ENCODE data around the gene MBD3L2B. TPM values are rescaled to one million over a fixed set of nuclear protein-coding genes. Genes with fewer than 3 reads are reported as not detected.

MBD3L2B gene
- total RNA-seq, 1 experiment from 2014 or later = not detected

DNA sequence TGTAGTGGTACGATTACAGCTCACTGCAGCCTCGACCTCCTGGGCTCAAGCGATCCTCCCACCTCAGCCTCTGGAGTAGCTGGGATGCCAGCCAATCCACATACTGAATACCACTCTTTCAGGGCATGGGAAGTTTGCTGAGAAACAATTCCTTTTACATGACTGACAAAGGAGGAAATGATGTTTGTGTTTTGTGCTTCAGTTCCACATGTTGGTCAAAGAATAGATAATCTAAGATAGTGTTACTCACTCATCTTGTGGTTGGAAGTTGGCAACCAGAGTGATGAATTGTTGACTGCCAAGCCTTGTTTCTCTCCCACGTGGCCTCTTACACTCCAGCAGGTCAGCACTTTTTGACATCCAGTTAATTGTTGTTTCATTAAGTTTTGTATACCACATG is 7.6 kb downstream of the MBD3L2B start:
- peak; percentile 95 for DNase-seq (ENCODE audit: low spot score)

DNA sequence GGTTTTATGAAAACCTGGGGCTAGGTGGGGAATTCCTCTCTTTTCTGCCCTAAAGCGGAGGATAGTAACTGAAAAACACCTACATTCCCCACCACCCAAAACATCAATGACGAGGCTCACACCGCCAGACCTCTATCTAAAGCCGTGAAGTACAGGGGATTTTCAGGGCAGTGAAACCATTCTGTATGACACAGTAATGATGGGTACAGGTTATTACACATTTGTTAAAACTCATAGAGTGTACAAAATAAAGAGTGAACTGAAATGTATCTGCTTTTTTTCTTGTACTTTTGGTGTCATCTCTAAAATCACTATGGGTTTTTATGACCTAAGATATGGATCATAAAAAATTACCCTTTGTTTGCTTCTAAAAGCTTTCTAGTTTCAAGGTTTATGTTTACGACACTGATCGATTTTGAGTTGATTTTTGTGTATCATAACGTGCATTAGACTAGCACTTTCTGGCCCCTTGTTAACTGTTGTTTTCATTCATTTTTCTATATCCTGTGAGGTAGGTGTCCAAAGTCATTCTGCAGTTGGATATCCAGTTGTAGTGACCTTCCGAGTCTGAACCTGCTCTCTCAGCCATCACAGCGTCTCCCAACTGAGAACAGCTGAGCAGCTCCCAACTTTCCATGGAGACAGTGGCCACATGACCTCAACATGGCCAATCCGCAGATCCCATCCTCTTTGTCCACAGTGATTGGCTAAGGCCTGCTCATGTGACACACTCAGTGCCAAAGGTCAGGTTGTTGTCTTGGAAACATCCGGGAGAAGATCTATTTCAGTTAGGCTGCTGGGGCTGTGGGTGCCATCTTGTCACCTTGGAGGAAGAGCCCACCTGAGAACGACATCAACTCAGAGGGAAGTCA is 10.3 kb downstream of the MBD3L2B start:
- DNase-seq (ENCODE audit: low spot score) = no peak

DNA sequence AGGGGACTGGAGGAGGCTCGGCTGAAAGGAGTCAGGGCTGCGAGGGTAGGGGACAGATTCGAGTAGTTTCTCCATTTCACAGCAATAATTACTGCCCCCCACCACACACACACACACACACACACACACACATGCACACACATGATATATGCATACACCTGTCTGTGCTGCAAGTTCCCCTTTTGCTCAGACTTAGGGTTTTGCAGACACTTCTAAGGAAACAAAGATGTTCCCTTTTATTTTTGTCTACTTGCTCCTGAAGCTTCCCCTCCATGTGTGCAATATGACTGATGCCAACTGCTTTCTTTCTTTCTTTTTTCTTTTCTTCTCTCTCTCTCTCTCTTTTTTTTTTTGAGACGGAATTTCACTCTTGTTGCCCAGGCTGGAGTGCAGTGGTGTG is 13.4 kb downstream of the MBD3L2B start:
- no peak for DNase-seq (ENCODE audit: low spot score)

DNA sequence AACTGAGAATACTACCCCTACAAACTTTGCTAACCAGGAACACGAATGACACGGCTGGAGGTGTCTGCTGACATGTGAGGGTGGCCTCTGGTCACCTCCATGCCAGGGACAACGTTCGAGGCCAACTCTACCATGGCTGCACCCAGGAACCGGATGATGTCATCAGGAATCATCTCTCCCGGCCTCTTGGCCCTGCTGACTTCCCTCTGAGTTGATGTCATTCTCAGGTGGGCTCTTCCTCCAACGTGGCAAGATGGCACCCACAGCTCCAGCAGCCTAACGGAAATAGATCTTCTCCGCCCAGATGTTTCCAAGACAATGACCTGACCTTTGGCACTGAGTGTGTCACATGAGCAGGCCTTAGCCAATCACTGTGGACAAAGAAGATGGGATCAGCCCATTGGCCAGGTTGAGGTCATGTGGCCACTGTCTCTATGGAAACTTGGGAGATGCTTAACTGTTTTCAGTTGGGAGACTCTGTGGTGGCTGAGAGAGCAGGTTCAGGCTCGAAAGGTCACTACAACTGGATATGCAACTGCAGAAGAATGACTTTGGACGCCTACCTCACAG is 15.0 kb downstream of the MBD3L2B start:
- no peak for DNase-seq (ENCODE audit: low spot score)

DNA sequence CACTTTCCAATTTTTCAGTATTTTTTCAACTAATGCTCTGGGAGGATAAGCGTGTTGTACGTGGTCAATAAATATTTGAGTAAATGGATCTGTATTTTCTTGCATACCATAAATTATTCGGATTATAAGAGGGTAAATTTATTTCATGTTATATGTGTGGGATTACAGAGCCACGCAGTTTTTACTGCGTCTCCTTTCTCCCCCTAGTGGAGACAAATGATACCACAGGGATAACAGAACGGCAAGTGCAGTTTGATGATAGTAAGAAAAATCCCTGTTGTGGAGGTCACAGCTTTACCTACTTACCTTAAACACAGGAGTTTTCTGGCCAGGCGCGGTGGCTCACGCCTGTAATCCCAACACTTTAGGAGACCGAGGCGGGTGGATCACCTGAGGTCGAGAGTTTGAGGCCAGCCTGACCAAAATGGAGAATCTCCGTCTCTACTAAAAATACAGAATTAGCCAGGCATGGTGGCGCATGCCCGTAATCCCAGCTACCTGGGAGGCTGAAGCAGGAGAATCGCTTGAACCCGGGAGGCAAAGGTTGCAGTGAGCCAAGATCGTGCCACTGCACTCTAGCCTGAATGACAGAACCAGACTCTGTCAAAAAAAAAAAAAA is 16.8 kb downstream of the MBD3L2B start:
- peak; percentile 21 for DNase-seq (ENCODE audit: low spot score)

DNA sequence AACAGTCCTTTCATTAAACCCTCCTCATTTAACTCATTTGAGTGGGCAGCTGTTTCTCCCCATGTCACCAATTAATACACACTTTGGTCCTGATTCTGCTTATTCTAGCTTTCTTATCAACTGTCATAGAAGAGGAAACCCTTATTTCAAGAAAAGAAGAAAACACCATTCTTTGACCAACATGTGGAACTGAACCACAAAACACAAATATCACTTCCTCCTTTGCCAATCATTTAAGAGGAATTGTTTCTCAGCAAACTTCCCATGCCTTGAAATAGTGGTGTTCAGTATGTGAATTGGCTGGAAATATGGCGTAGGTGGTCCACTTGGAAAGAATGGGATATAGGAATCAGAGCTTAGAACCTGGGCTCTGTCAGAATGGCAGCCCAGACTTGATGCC is 20.4 kb downstream of the MBD3L2B start:
- no peak for DNase-seq (ENCODE audit: low spot score)

DNA sequence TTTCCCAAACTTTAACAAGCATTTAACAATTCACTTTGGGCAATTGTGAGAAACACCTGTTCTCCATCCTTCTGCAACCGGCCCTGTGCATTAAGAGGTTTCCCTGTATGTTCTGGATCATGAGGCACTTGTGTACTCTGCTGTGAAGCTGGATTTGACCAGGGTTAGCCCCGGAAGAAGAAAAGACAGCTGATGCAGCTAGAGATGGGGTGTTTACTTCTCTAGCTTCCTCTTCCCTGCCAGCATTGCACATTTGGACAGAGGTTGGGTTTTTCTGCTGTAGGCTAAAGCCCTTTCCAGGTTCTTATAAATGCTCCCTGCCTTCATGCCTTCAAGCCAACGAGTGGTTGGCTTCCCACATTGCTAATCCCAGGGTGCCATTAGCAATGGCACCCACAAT is 20.9 kb downstream of the MBD3L2B start:
- DNase-seq (ENCODE audit: low spot score) = no peak

DNA sequence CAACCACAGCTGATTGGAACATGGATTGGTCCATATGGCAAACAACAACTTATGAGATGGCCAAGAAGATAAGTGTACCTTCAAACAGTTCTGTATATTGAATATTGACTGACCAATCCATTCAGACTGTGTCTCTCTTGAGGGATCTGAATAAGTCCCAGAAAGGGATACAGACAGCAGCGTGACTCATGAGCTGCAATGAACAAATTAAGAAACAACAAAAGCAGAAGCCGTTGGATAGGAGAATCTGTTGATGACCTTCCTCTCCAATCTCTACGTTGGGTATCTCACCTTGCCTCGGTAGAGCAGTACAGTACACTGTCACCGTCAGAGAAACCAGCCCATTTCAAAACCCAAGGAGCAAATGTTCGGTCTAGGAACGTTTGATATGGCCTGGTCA is 21.3 kb downstream of the MBD3L2B start:
- no peak for DNase-seq (ENCODE audit: low spot score)

DNA sequence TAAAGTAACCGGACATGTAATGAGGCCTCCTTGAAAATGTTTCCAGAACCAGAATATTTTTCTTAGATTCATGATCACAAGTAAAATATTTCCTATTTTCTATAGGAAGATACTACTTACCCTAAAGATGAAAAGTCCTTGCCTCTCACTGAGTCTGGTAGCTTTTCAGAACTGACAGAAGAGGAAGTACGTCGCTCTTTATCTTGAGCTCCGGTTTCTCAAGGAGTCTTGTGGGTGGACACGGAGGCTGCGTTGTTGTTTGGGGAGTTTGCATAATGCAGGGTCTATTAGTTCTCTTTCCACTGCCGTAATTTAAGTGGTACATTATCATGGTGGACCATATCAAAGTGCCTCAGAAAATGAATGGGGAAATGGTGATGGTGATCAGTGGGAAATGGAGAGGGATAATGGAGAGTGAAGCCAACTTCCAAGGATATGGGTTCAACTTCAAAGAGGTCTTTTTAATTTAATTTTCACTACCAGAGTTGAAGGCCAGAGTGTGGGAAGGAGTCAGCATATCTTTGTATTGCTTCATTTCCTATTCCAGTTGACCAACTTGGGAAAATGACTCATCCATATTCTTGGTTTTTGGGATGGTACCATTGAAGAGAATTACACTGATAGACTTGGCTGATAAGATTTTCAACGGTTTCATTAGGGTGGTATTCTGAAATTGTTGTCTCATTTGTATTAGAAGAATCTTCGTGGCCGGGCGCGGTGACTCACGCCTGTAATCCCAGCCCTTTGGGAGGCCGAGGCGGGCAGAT is 23.4 kb downstream of the MBD3L2B start:
- peak; percentile 62 for DNase-seq (ENCODE audit: low spot score)

DNA sequence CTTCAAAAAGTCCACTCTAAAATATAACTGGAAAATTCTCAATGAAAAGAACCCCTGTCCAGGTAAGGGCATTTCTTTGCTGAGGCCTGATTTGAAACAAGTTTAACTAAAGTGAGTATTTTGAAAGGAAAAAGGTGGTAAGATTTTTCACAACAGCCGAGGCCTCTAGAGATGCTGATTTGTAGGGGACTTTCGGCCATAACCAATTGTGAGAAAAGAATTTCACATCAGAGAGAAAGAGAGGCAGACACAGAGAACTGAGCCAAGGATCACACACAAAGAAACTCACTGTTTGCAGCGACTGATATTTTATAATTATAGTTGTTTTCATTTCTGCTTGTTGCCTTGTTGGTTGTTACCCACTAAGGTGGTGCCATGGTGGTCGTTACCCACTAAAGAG is 24.4 kb downstream of the MBD3L2B start:
- no peak for DNase-seq (ENCODE audit: low spot score)

DNA sequence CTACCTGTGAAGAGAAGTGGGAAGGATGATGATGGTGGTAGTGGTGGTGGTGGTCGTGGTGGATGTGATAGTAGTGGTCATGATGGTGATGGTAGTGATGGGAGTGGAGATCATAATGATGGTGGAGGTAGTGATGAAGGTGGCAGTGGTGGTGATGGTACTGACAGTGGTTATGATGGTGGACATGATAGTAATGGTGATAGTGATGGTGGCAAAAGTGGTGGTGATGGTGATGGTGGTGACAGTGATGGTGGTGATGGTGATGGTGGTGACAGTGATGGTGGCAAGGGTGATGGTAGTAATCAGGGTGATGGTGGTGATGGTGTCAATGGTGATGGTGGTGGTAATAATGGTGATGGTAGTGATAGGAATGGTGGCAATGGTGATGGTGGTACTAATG is 26.2 kb downstream of the MBD3L2B start:
- DNase-seq (ENCODE audit: low spot score) = no peak

DNA sequence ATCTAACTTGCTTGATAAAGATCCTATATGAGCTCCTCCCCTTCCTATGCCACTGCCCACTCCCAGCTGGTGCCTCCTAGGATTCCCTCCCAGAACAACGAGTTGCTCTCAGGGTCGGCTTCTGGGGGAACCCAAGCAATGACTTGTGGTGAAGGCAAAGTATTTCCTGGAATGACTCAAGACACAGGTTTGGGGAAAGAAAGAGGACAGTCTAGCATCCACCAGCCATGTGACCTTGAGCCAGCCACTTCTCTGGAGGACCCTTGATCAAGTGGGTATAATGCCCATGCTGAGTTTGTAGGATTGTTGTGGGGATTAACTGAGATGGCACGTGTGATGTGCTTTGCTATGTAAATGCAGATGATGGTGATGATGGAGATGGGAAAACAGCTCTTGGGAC is 33.0 kb downstream of the MBD3L2B start:
- no peak for DNase-seq (ENCODE audit: low spot score)

DNA sequence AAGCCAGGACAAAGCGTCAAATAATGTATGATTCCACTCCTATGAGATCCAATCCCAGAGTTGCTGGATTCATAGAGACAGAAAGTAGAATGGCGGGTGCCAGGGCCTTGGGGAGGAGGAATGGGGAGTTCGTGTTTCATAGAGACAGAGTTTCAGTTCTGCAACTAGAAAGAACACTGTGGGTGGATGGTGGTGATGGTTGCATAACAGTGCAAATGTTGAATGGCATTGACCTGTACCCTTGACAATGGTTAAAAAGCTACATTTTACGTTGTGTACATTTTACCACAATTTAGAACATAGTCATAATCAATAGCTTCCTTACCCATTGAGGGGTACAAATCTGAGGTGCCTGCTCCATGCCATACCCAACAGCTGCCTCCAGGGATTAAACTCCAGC is 33.4 kb downstream of the MBD3L2B start:
- DNase-seq (ENCODE audit: low spot score) = no peak

DNA sequence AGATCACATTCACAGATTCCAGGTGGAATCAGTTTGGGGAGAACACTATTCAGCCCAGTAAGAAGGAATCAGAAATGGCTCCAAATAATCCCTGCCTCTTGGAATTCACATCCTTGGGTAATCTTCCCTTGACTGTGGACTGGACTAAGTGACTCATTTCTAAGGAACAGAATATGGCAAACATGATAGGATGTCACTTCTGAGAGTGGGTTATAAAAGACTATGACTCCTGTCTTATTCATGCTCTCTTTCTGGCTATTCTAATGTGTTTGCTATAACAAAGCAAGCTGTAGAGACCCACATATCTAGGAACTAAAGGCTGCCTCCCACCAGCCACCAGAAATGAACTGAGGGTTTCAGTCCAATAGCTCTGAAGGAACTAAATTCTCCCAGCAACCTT is 37.8 kb downstream of the MBD3L2B start:
- DNase-seq (ENCODE audit: low spot score) = no peak

DNA sequence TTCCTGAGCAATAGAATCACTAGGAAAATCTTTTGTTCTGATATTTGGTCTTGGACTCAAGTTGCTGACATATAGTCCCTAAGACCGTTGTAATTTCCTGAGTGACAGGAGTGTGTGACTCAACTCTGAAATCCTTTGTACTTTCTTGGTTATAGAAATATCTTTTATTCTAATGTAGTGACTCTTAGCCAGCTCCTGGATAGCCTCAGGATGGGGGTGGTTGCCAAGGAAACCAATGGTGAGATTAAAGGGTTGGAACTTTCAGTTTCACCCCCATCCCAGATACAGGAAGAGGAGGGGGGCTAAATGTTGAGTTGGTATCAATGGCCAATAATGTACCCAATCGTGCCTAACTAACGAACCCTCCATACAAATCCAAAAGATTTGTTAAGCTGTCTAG is 41.8 kb downstream of the MBD3L2B start:
- DNase-seq (ENCODE audit: low spot score) = no peak

DNA sequence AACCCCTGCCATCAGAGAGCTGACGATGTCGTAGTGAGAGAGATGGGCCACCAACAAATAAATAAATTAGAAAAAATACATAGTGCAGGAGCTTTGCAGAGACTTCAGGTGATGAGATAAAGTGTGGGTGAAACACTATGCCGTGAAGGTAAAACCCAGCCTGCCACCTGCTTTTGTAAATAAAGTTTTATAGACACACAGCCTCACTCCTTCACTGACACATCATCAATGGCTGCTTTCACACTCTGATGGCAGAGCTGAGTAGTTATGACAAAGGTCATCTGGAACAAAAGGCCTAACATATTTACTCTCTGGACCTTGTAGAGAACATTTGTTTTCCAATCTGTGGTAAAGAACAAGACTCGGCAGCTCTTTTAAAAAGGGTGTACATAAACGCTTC is 45.0 kb downstream of the MBD3L2B start:
- no peak for DNase-seq (ENCODE audit: low spot score)

DNA sequence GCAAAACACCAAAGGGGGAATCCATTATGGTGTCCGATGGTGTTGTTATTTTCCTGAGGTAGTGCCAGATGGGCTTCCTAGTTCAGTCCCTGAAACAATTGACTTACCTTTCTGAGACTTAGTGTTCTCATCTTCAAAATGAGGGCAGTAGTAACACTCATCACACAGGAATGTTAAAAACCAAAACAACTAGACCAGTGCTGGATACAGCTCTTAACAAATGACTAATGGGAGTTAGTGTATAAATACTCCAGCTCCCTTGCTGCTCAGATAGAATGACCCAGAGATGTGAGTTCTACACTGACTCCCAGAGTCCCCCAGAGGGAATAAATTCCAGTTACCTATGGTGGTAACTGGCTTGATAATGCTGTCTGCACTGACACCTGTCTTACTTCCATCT is 49.9 kb downstream of the MBD3L2B start:
- peak; percentile 53 for DNase-seq (ENCODE audit: low spot score)

DNA sequence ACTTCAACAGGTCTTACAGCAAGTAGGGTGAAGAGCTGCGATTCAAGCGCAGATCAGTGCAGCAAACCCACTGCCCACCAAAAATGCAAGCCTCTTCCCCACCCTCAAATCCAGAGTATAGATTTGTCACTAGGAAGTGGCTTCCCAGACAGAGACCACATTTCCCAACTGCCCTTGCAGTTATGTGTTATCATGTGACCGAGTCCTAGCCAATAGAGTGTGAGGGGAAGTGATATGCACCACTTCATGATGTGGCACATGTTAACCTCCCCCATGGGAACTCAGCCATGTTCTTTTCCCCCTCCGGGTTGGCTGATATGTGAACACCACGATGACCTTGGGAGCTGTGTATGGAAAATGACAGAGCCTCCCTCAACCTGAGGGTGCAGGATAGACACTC is 50.8 kb downstream of the MBD3L2B start:
- no peak for DNase-seq (ENCODE audit: low spot score)

DNA sequence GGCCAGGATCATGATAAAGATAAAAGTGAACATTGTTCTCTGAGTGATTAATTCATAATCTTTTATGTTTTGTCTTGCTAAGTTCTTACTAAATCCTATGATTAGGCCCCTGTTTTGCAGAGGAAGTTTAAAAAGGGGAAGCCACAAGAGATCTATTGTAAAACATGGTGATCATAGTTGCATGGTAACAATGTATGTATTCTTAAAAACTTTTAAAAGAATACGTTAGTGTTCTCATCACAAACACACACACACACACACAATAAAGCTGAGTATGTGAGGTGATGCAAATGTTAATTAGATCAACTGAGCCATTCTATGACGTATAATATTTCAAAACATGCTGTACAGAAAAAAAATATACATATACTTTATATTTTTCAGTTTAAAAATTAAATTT is 51.2 kb downstream of the MBD3L2B start:
- no peak for DNase-seq (ENCODE audit: low spot score)

DNA sequence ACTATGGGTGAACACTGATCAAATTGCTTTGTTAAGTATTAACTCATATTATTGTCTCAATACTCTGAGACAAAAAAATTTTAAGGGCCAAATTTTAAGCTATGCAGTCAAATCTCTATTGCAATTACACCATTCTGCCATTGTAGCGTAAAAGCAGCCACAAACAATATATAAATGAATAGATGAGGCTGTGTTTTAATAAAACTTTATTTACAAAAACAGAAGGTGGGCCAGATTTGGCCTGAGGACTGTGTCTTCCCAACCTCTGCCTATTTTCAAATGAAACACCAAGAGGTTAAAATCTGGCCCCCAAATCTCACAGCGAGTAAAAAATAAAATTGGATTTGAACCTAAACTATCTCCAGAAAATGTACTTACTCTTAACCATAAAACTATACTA is 51.7 kb downstream of the MBD3L2B start:
- DNase-seq (ENCODE audit: low spot score) = no peak
